ENCODE data around the gene TARBP2. TPM values are rescaled to one million over a fixed set of nuclear protein-coding genes. Genes with fewer than 3 reads are reported as not detected.

The TARBP2 gene
- total and polyA plus RNA-seq, 4 donors = 15.7 to 22.0 (median 18.4) TPM

DNA sequence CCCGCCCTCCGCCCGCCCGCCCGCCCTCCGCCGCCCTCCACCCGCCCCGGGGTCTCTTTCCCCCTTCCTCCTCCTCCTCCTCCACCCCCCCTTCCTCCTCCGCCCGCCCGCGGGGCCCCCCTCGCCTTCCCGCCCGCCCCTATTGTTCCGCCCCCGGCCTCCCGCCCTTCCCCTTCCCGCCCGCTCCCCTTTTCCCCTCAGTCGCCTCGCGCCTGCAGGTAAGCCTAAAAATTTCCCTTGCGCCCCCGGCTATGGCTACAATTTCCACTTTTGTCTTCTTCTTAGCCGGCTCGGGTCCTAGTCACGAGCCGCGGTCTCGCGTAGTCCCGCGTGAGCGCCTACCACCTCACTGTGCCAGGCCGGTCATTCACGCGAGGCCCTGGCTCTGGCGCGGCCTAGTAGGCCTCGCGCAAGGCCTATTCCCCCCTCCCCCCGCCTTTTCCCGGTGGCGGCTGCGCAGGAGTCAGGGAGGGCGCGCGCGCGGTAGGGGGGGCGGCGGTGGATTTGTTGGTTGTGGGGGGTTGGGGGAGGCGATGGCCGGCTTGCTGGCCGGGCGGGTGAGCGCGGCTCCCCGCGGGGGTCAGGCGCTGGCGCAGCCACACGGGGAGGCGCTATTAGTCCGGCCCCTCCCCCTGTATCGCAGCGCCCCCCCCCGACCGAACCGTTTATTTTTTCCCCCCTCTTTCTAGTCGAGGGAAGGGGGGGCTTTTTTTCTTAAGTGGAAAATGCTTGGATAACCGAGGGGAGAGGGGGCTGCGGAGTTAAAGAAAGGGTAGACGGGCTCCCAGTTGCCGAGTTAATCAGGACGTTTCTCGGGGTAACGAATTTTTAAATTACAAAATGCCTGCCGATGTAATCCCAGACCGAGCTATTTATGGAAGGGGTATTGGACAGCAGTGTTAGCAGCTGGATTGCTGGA is 48.7 kb upstream of the TARBP2 start:
- WGBS = 2% methylated on average over 80 of the region's 82 CpGs
- H3K27me3 ChIP-seq (ENCODE audit: control insufficient read depth in 4 of 4, insufficient read depth in 4 of 4, low read length in 3 of 4) = no peaks in the 10 kb centered on the region
- peak; percentile 86 for DNase-seq (ENCODE audit: low spot score)
- H3K36me3 ChIP-seq (ENCODE audit: control insufficient read depth in 4 of 4, insufficient read depth in 3 of 4, low read depth in 1 of 4, low read length in 3 of 4) = peaks cover 12 to 37% (median 32%) of the 10 kb centered on the region in 4 donors
- peak overlapping the region; percentile 71 to 92 for H3K9ac ChIP-seq (ENCODE audit: low read depth in 1 of 2, low read length in 2 of 2)
- H3K9me3 ChIP-seq (ENCODE audit: control insufficient read depth in 4 of 4, low read length in 3 of 4) = no peaks in the 10 kb centered on the region
- peak overlapping the region; percentile 97 to 98 for H3K27ac ChIP-seq (ENCODE audit: low read depth in 1 of 2, low read length in 2 of 2)
- peak overlapping the region; percentile 82 to 86 (median 85) for H3K4me3 ChIP-seq (ENCODE audit: low read depth in 1 of 3, low read length in 3 of 3)
- no peak for TF ChIP-seq JUND (IDR thresholded peaks at IDR 0.05)
- no peak for TF ChIP-seq FOXA2 (IDR thresholded peaks at IDR 0.05)
- no peak for TF ChIP-seq RXRA (IDR thresholded peaks at IDR 0.05)
- TF ChIP-seq, protein P1, sequence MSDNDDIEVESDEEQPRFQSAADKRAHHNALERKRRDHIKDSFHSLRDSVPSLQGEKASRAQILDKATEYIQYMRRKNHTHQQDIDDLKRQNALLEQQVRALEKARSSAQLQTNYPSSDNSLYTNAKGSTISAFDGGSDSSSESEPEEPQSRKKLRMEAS (IDR thresholded peaks at IDR 0.05) = no peak
- no peak for TF ChIP-seq FOXA1 (IDR thresholded peaks at IDR 0.05)
- TF ChIP-seq RAD21 (IDR thresholded peaks at IDR 0.05) = no peak
- no peak for TF ChIP-seq HNF4G (IDR thresholded peaks at IDR 0.05)
- no peak for TF ChIP-seq SP1 (IDR thresholded peaks at IDR 0.05)
- no peak for TF ChIP-seq HNF4A (conservative IDR thresholded peaks at IDR 0.05)
- TF ChIP-seq, protein P2, sequence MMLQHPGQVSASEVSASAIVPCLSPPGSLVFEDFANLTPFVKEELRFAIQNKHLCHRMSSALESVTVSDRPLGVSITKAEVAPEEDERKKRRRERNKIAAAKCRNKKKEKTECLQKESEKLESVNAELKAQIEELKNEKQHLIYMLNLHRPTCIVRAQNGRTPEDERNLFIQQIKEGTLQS (IDR thresholded peaks at IDR 0.05) = no peak
- no peak for TF ChIP-seq TAF1 (conservative IDR thresholded peaks at IDR 0.05)
- no peak for TF ChIP-seq NR2F2 (IDR thresholded peaks at IDR 0.05)
- TF ChIP-seq YY1 (IDR thresholded peaks at IDR 0.05) = no peak
- TF ChIP-seq EGR1 (IDR thresholded peaks at IDR 0.05; ENCODE audit: low read depth in 2 of 2) = no peak
- peaks cover 0 to 21% (median 18%) of the 10 kb centered on the region in 4 donors for H3K4me1 ChIP-seq (ENCODE audit: control insufficient read depth in 4 of 4, insufficient read depth in 4 of 4, low read length in 3 of 4)

DNA sequence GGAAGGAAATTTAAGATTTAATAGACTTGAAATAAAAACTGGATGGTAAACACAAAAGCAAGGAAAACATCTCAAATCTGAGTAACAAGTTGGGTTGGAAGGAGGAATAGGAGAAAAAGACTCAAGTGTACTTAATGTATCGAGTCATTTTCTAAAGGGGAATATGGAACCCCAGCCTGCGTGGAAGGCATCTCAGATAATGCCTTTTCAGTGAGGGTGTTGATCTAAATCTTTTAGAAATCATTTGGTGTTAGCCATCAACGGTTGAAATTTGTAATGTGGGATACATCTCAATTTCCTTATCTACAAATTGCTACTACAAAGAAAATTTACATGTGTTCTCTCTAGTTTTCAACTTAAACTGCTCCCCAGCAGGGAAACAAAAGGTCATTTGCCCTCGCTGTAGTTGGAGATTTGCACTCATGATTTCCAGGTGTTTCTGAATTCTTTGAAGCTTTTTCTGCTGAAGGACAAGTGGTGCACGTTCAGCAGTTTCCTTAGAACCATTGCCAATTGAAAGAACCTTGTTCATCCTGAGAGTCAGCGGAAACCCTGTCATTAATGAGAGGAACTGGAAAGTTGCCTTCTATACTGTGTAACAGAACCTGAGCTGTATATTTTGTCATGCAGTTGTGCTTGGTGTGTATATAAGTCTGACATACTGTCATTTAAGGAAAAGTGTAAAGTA is 47.0 kb upstream of the TARBP2 start:
- no peak for DNase-seq (ENCODE audit: low spot score)
- Histone ChIP-seq H3K4me3 (ENCODE audit: low read depth in 1 of 3, low read length in 3 of 3) (no peak overlapping the region), H3K9me3 (ENCODE audit: control insufficient read depth in 4 of 4, low read length in 3 of 4) (no peaks in the 10 kb centered on the region), H3K36me3 (ENCODE audit: control insufficient read depth in 4 of 4, insufficient read depth in 3 of 4, low read depth in 1 of 4, low read length in 3 of 4) (peaks cover 21 to 47% (median 45%) of the 10 kb centered on the region in 4 donors), H3K27ac (ENCODE audit: low read depth in 1 of 2, low read length in 2 of 2) (no peak overlapping the region), H3K4me1 (ENCODE audit: control insufficient read depth in 4 of 4, insufficient read depth in 4 of 4, low read length in 3 of 4) (peaks cover 0 to 21% (median 18%) of the 10 kb centered on the region in 4 donors), H3K27me3 (ENCODE audit: control insufficient read depth in 4 of 4, insufficient read depth in 4 of 4, low read length in 3 of 4) (no peaks in the 10 kb centered on the region), H3K9ac (ENCODE audit: low read depth in 1 of 2, low read length in 2 of 2) (peak overlapping the region in 1 of 2 donors; percentile 92)
- 38% methylated on average over 6 of the region's 6 CpGs for WGBS
- no peak for TF ChIP-seq GABPA (IDR thresholded peaks at IDR 0.05 in 1 of 2, conservative IDR thresholded peaks at IDR 0.05 in 1 of 2)
- TF ChIP-seq JUND (IDR thresholded peaks at IDR 0.05) = no peak
- TF ChIP-seq FOXA1 (IDR thresholded peaks at IDR 0.05) = no peak
- TF ChIP-seq, protein P3, sequence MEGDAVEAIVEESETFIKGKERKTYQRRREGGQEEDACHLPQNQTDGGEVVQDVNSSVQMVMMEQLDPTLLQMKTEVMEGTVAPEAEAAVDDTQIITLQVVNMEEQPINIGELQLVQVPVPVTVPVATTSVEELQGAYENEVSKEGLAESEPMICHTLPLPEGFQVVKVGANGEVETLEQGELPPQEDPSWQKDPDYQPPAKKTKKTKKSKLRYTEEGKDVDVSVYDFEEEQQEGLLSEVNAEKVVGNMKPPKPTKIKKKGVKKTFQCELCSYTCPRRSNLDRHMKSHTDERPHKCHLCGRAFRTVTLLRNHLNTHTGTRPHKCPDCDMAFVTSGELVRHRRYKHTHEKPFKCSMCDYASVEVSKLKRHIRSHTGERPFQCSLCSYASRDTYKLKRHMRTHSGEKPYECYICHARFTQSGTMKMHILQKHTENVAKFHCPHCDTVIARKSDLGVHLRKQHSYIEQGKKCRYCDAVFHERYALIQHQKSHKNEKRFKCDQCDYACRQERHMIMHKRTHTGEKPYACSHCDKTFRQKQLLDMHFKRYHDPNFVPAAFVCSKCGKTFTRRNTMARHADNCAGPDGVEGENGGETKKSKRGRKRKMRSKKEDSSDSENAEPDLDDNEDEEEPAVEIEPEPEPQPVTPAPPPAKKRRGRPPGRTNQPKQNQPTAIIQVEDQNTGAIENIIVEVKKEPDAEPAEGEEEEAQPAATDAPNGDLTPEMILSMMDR (IDR thresholded peaks at IDR 0.05; ENCODE audit: low read depth, low read length, missing input control) = no peak
- no peak for TF ChIP-seq RXRA (IDR thresholded peaks at IDR 0.05)
- TF ChIP-seq, protein P4, sequence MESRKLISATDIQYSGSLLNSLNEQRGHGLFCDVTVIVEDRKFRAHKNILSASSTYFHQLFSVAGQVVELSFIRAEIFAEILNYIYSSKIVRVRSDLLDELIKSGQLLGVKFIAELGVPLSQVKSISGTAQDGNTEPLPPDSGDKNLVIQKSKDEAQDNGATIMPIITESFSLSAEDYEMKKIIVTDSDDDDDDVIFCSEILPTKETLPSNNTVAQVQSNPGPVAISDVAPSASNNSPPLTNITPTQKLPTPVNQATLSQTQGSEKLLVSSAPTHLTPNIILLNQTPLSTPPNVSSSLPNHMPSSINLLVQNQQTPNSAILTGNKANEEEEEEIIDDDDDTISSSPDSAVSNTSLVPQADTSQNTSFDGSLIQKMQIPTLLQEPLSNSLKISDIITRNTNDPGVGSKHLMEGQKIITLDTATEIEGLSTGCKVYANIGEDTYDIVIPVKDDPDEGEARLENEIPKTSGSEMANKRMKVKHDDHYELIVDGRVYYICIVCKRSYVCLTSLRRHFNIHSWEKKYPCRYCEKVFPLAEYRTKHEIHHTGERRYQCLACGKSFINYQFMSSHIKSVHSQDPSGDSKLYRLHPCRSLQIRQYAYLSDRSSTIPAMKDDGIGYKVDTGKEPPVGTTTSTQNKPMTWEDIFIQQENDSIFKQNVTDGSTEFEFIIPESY (IDR thresholded peaks at IDR 0.05) = no peak
- TF ChIP-seq, protein P2 (IDR thresholded peaks at IDR 0.05) = no peak
- TF ChIP-seq, protein P5, sequence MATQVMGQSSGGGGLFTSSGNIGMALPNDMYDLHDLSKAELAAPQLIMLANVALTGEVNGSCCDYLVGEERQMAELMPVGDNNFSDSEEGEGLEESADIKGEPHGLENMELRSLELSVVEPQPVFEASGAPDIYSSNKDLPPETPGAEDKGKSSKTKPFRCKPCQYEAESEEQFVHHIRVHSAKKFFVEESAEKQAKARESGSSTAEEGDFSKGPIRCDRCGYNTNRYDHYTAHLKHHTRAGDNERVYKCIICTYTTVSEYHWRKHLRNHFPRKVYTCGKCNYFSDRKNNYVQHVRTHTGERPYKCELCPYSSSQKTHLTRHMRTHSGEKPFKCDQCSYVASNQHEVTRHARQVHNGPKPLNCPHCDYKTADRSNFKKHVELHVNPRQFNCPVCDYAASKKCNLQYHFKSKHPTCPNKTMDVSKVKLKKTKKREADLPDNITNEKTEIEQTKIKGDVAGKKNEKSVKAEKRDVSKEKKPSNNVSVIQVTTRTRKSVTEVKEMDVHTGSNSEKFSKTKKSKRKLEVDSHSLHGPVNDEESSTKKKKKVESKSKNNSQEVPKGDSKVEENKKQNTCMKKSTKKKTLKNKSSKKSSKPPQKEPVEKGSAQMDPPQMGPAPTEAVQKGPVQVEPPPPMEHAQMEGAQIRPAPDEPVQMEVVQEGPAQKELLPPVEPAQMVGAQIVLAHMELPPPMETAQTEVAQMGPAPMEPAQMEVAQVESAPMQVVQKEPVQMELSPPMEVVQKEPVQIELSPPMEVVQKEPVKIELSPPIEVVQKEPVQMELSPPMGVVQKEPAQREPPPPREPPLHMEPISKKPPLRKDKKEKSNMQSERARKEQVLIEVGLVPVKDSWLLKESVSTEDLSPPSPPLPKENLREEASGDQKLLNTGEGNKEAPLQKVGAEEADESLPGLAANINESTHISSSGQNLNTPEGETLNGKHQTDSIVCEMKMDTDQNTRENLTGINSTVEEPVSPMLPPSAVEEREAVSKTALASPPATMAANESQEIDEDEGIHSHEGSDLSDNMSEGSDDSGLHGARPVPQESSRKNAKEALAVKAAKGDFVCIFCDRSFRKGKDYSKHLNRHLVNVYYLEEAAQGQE (IDR thresholded peaks at IDR 0.05) = no peak
- no peak for TF ChIP-seq RAD21 (IDR thresholded peaks at IDR 0.05)

Data from liver (tissue), 9 donors.